GM21529 (cell line): ENCODE data around the gene PTPRJ.
A peak's percentile ranks its signal among the peaks of the same experiment; 100 is the strongest.

Source experiments
- ATAC-seq: cut with Tn5 transposase; IDR thresholded peaks from one replicate; pipeline ENCODE4 v1.9.1; 2021; ENCODE audit not compliant: unreplicated experiment

The PTPRJ gene

DNA sequence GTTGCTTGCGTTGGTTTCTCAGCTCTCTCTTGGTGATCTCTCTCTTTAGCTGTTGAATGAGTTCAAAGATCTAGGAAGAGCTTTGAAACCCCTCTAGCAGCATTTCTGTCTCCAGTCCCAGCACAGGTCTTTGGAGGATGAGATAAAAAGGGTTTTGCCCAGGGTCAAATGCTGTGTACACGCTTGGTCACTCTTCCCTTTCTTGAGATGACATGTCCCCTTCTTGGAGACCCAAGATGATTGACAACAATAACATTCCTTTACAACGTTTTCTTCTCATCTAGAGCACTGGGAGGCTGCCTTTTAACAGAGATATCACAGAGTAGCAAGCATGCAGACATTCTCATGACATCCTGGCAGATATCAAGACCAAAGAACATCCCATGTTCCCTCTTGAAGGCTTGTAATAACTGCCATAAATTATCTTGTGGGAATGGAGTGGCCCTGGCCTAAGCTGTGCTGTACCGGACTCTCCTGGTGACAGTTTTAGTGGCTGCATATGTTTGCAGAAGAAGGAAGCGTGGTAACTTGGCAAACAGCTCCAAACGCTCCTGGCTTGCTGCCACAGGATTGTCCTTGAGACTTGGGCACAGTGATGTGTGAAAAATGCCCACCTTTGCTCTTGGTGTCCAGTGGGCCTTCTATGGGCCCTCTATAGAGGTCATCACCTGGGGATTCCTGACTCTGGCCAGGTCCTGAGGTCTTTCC, 107.8 kb downstream of the PTPRJ start:
- no peak for ATAC-seq

DNA sequence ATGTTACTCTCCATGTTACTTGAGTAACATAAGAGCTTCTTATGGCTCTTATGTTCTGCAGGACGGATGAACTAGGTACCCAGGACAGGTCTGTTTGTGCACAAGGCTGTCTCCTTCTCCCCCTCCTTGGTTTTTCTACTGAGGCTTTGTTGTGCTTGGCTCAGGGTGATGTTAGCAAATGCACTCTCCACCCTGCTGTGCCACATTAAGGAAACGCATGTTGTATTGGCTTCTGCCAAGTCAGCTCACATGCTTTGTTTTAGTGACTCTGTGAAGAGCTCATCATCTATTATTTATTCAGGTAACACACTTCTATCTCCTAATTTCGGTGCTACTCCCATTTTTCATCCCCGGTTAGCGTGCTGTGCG, 108.3 kb downstream of the PTPRJ start:
- ATAC-seq, result no peak

DNA sequence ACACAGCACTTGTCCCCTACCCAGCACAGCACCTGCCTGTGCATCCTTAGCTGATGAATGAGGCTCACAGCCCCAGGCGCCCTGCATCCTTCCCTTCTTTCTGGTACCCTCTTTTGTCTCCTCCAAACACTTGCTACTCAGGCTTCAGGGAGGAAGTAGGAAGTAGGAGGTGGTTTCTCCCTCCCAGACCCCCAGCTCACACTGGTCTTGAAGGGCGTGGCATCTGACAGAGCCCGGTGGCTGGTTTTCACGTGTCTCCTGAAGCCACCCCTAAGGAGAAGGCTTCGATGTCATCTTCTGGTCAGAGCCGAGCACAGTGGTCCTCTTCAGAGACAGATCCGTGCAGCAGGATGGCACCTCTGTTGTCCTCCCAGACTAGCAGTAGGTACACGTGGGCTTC, 109.8 kb downstream of the PTPRJ start:
- ATAC-seq, result no peak

DNA sequence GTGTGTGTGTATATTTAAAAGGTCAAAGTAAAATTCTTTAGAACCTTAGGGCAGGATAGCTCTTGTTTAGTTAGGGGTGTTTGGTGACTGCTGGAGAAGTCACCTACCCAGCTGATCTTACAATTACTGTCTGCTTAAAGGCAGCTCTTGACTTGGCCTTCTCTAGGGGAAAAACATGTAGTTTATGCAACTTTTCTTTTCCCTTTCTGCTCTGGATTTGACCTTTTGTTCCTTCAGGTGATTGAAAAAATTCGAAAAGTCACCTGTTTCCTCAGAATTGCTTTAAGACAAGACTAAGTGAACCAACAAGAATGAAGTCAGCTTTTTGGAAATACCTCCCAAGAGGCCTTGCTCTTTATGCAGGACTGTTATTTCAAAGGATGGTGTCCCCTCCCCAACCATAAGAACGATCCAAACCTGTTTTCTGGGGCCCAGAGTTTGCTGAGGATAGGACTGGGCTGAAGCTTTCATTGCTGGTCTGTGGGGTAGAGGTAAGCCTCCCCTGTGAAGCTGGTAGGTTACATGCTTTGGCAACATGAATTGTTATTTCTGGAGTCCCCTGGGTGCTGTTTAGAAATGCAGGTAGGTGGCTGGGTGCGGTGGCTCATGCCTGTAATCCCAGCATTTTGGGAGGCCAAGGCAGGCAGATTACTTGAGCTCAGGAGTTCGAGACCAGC, 111.2 kb downstream of the PTPRJ start:
- no peak for ATAC-seq

DNA sequence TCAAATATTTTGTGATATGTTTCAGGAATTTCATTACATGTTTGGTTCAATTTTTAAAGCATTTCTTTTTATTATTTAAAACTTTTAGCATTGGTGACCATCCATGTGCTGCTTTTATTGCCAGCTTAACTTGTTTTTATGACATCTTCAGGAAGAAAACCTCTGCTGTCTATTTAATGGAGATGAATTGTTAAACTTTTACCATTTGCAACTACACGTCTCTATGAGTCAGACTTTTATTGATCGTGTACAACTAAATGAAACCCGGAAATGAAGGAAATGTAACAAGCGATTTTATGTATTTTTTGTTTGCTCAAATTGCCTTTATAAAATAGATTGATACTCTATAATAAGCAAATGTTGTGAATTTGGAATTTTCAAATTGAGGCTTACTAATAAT, 113.0 kb downstream of the PTPRJ start:
- ATAC-seq, result no peak

DNA sequence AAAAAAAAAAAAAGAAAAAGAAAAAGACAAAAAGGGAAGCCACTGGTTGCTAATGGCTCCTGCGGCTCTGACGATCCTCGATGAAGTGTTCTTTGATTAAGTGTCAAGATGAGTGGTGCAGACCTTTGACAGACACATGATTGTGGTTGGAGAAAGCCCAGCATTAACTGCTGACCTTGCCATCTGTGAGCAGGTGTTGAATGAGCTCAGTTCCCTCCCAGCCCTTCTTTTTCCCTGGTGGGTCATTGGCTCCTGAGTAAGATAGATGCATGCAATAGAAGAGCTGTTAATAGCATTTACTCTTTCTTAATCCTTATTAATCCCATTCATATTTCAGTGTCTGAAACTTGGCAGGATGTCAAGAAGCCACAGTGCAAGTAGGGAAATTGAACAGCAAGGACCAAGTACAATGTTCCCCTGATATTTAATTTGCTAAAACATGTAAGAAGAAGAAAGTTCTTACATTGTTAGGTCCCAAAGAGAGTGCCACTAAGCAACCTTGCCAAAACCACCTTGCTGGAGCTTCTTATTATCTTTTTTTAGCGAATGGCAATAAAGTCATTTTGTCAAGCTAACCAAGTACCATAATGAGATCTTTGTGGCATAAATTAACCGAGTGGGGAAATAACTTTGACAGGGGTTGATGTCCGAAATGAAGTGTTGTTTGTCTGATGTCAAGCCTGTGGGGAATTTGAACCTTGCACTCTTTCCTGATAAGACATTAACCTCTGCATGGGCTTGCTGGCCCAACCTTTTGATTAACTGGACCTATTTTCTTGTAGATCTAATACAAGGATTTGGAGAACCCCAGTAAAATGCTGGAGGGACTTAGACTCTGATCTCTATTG, 113.7 kb downstream of the PTPRJ start:
- ATAC-seq, result no peak

DNA sequence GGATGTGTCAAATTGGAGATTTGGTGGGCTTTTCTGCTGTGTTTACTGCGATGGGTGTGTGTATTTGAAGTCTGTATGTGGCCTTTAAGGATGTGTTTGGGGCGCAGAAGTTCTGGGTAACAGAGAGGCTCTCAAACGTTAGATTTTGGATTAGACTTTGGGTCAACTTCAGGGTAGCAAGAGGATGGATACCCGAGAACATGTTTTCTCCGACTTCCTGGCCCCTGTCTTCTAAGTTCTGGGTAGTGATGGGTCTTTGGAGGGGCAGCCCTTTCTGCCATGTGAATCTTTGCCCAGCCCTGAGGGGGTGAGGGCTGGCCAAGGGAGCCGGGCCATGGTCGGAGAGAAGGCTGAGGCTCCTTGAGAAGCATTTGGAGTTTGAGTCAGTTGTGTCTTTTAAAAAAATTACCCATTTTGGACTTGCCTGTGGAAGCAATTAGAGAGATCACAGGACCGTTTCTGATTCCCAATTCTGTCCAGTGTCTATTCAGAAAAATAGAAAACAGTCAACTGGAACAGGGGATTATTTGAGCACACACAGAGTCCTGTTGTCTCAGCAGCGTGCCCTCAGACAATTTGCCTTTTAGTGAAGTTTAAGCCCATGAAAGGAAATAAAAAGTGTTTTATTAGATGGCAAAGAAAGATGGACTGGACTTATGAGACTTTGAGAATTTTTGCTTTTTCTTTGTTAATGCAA, 114.4 kb downstream of the PTPRJ start:
- no peak for ATAC-seq

DNA sequence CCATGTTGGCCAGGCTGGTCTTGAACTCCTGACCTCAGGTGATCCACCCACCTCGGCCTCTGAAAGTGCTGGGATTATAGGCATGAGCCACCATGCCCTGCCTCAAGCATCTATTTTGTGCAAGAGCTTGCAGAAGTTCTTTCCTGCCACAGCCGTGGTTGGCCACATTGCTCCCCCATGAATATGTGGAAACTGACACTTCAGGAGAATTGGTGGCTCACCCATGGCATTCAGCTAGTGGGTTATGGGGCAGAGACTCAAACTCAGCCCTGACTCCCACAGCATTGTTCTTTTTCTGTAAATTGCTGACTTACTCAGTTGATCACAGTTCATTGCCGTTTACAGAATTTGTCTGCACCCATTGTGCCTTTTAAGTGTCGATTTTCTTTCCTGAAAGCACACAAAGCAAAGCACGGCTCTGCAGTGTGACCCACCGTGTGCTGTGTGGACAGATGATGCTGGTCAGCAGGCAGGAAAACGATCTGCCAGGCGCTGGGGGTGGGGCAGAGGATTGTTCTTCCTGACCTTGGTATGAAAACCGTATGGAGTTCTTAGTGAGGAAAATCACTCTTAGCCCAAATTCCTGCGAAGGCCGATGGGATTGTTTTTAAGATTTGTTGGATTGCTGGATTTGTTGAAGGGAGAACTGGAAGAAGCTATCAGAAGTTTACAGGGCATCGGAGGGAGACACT, 115.6 kb downstream of the PTPRJ start:
- no peak for ATAC-seq

DNA sequence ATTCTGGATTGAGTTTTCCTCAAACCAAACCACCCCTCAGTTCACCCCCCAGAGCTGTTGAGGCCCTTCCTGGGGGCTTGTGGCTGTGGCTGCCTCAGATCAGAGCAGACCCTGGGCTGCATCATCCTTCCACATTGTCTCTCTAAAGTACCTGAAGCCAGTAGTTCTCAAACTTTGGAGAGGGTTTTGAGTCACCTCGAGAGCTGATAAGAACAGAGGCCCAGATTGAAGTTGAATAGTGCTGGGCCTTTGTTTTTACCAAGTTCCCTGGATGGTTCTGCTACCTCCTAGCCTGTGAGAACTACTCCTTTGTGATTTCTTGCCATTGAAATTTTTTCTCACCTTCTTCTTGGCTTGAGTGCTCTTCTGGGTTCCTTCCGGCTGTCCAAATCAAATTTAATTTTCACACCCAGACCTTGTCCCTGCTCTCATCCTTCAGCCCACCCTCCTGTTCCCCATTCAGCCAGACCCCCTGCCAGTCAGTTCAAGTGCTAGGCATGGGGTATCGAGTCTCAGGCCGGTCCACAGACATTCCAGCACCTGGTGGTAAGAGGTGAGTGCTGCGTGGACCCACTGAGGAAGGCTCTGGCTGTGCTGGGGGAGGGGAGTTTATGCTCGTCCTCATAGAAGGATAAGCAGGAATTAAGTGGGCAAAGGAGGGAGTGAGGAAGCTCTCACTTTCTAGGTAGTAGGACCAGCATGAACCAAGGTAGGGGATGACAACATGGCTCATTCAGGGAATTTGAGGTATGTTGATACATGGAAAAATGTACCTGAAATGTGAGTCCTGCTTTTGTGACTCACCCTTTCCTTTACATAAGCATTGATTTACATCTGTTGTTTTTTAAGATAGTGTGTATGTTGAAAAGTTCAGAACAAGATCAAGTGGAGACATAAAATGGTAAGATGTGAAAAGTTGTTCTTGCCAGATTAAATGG, 116.5 kb downstream of the PTPRJ start:
- ATAC-seq, result no peak

DNA sequence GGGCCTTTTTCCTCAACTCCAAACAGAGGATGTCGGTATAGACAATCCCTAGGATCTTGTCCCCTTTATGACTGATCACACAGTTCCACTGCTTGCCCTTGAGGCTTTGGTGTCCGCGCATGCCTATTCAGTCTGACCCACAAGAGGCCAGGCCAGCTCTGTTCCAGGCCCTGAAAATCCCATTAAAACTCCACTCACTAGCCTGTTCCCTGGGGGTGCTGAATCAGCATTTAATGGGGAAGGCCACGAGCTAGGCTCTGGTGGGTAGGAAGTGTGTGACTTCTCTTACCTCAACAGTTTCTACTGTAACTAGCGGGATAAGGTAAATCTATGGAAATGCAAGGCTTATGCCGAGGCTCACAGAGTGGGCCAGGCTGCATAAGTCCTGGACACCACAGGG, 117.7 kb downstream of the PTPRJ start:
- no peak for ATAC-seq

DNA sequence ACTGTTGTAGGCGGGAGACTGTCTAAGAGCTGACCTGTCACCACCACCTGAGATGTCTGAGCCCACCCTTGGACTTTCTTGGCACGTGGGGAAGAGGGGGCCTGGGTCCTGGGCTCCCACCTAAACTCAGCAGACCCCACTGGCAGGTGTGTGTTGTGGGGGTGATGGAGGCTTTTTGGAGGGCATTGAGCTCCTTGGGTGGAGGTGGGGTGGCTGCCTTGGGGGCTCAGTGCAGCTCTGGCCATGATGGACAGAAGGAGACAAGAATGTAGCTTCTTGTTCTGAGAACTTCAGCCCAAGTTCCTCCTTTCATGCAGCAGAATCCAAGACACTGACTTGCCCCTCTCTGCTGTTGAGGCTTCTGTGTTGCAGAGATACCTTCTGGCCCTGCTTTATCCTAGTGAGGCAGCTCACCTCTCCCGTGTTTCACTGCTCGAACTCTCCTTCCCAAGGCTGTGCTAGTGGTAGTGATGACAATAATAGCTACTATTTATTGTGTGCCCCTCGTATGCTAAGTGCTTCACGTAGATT, 119.6 kb downstream of the PTPRJ start:
- ATAC-seq, result no peak

DNA sequence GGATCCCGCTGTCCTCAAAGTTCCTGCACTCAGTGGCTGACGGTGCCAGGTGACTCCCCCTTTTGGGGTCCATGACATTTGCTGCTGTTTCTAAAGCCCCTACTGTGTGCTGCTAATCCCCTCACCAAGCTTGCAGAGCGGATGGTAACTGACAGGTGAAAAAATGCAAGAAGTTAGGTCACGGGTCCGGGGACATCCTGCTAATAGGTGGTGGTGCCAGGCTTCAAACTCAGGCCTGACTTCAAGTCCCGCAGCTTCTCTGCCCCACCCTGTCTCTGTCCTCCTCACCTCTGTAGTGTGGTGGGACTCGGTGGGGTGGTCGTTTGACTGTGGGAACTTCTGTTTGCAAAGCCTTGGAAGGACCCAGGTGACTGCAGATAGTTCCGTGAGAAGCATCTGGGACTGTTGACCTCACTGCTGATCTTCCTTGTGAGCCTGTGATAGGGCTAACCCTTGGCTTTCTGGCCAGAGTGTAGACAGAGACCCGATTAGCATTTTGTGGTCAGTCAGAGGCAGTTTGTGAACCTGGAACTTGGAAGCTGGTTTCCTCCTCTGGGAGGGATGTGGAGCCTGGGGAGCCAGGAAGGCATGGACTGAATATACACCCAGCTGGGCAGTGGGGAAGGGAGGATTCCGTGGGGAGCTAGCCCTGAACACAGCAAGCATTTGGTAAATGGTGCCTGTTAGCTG, 120.8 kb downstream of the PTPRJ start:
- ATAC-seq, result no peak

DNA sequence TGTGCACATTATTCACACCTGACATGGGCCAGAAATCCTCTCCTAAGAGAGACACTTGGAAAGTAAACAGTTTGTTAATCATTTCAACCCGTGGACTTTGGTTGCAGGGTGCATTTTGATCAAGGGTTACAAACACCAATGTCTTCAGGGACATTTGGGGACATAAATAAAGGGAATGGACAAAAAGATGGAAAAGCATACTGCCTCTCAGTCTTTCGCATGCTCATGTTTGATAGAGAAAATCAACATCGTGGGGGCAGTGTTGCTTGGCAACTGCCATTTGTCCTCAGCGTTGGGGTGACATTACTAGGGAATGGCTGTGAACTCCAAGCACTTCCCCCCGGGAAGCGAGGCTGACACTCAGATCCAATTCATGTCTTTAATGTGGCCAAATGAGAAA, 121.6 kb downstream of the PTPRJ start:
- no peak for ATAC-seq

DNA sequence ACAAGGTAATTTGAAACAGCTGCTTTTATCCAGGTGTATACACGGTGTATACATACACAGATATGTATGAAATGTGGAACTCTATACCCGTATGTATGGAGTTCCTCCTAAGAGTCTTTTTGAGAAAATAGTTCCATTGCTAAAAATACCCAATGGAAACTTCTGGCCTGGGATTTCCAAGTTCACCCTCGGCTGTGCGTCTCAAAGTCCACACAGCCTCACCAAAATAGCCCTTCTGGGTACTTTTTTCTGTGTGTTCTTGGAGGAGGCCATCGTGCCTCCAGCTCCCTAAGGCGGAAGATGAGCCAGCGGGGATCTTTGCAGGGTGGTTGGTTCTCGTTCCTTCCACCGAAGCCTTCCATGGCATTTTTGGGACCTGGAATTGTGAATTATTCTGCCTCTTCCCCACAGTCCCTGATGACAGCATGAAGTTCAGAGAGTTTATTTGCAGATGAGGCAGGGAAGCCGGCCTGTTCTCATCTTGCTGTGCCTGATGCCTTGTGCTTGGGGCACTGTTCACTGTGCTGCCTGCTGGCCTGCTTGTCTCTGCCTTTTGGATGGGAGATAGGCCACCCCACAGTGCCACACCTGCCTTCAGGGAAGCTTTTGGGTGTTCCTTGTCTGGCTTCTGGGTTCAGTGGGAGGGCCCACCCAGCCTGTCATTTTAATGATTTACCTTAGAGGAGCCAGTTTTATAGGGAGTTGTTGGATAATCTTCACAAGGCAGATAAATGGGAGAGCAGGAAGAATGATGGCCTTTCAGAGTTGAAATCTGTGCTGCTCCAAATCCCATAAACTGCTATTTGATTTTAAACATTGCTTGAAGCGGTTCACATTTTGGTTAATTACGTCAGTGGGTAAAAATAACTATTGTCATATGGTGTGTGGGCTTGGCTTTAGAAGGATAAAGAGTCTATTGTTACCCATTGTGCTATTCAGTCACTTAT, 123.5 kb downstream of the PTPRJ start:
- ATAC-seq, result no peak

DNA sequence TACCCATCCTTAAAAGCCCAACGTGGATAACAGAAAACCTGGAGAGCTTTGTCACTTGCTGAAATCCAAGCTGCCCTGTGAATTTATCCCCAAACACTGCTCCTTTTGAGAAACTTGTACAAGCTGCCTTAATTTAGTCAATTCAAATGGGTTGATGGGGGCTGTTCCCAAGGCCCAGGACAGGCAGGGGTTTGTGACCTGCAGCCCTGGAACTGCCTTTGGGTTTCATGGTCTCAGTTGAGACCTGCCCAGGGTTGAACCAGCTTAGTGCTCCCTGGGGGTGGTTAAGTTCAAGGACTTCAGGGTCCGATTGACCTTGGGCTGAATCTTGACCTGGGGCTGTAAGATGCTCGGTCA, 124.2 kb downstream of the PTPRJ start:
- no peak for ATAC-seq

DNA sequence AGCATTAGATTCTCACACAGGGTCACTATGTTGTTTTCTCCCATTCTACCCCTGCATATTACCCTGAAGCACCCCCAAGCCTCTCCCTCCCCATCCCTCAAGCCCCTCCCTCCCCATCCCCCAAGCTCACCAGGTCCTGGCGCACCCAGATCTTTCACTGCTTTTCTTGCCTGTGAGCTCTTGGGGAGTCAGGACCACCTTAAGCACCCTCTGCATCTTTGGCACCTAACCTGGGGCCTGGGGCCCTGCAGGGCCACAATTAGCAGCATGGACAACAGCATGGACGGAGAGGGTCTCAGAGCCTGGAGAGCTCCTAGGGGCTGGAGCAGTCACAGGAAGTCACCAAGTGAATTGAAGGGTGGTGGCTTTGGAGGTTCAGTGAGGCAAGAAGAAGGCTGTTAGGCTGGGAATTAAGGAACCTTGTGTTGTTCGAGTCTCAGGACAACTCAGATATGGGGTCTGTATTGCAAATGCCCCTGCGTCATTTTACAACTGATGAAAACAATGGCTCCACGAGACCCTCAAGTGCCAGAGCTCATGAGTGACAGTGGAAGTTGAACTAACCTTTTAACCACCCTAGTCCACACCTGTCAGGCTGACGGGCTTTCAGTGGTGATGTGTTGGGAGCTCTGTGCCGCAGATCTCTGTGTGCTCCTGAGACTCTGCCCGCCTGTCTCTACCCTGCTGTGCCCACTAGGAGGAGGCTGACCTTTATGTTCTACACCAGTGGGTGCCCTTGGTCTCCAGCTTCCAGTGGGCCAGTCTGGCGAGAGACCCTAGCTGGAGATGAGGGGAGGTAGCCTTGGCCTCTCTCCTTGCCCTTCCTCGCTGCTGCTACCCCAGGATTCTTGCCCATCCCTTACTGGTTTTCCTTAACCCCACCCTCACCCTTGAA, 125.0 kb downstream of the PTPRJ start:
- ATAC-seq, result no peak

DNA sequence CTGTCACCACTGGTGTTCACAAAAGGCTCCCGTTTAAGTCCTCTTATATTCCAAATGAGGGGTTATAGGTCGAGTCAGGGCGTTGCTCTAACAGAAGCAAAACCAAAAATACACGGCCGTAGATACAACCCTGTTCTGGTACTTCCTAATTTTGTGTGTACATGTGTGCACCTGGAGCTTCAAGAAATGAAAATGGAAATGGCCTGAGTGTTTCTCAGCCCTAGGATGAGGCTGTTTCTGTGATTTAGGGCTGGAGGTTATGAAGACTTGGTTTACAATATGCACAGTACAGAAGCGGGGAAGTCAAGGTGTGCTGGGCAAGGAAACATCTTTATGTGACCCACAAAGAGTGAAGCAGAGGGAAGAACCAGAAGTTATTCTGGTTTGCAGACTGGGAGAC, 125.8 kb downstream of the PTPRJ start:
- ATAC-seq, result peak; percentile 21
